Ecto neural progenitor cell (in vitro differentiated cells): ENCODE data around the gene RIMOC1.
"Not testable (repeated sequence)": the region's sequence is repeated elsewhere in the genome, so short reads cannot be mapped to it uniquely, and the experiment has no call there.

Experiments
- DNase-seq: peaks from one replicate; pipeline ENCODE4 v3.0.0-alpha.2; 2018; ENCODE audit warnings: low spot score

RIMOC1 gene

GRCh38 chr5:41891066-41891707 lies 13.0 kb upstream of the RIMOC1 start:
- DNase-seq, result no peak

- DNase-seq, result no peak
Observed at GRCh38 chr5:41892031-41892430, 12.1 kb upstream of the RIMOC1 start.

GRCh38 chr5:41893074-41893851 lies 10.9 kb upstream of the RIMOC1 start:
- no peak for DNase-seq

GRCh38 chr5:41896230-41896629 lies 7.9 kb upstream of the RIMOC1 start:
- DNase-seq, result no peak

GRCh38 chr5:41903382-41903891 lies 707 bp upstream of the RIMOC1 start:
- DNase-seq, result no peak

- no peak for DNase-seq
Observed at GRCh38 chr5:41906151-41906550, 2.0 kb downstream of the RIMOC1 start.

GRCh38 chr5:41908374-41909079 lies 4.4 kb downstream of the RIMOC1 start:
- DNase-seq, result no peak

GRCh38 chr5:41918105-41918504 lies 14.0 kb downstream of the RIMOC1 start:
- no peak for DNase-seq

GRCh38 chr5:41921166-41921565 lies 17.0 kb downstream of the RIMOC1 start:
- no peak for DNase-seq

- DNase-seq, result no peak
Observed at GRCh38 chr5:41921874-41922273, 17.7 kb downstream of the RIMOC1 start.

- no peak for DNase-seq
Observed at GRCh38 chr5:41924526-41924871, 20.4 kb downstream of the RIMOC1 start.

- DNase-seq, result peak; percentile 88
Observed at GRCh38 chr5:41924872-41925554, 20.9 kb downstream of the RIMOC1 start, which contains the start of gene FBXO4. Gene FBXO4, plus strand, starts transcription at chr5:41925281. Its CDS starts 29 bp downstream, at chr5:41925310.

- no peak for DNase-seq
Observed at GRCh38 chr5:41925555-41925951, 21.4 kb downstream of the RIMOC1 start.

GRCh38 chr5:41927604-41928003 lies 23.5 kb downstream of the RIMOC1 start:
- DNase-seq, result no peak

GRCh38 chr5:41929035-41929434 lies 24.9 kb downstream of the RIMOC1 start:
- DNase-seq, result no peak

GRCh38 chr5:41932770-41933169 lies 28.6 kb downstream of the RIMOC1 start:
- no peak for DNase-seq

GRCh38 chr5:41935544-41935943 lies 31.4 kb downstream of the RIMOC1 start:
- peak; percentile 45 for DNase-seq

GRCh38 chr5:41940641-41941040 lies 36.5 kb downstream of the RIMOC1 start:
- no peak for DNase-seq

- not testable (repeated sequence) for DNase-seq
Observed at GRCh38 chr5:41945332-41945955, 41.3 kb downstream of the RIMOC1 start.

- no peak for DNase-seq
Observed at GRCh38 chr5:41951224-41951623, 47.1 kb downstream of the RIMOC1 start.
